Measurements from ENCODE around the gene ILDR1. TPM values are rescaled to one million over a fixed set of nuclear protein-coding genes. Genes with fewer than 3 reads are reported as not detected.

The ILDR1 gene
- total RNA-seq, 2 experiments from 2014 or later, result 3.8 to 4.5 TPM

GRCh38 chr3:121979246-121979645, 42.8 kb downstream of the ILDR1 start:
- no peak overlapping the region for H3K4me3 Mint-ChIP-seq
- no peak overlapping the region for H3K27ac Mint-ChIP-seq
- peaks cover 55% of the 10 kb centered on the region for H3K36me3 Mint-ChIP-seq
- H3K27me3 Mint-ChIP-seq, result peaks cover 3% of the 10 kb centered on the region
- peaks cover 27% of the 10 kb centered on the region for H3K4me1 Mint-ChIP-seq
- peaks cover 12% of the 10 kb centered on the region for H3K9me3 Mint-ChIP-seq (ENCODE audit: low read depth)
- DNase-seq, result no peak
- CTCF ChIA-PET, result interaction anchor here (1.0 to 1.4 kb wide), 3 partner anchors 11 to 280 kb away, joined by 3 to 6 read pairs (median 3); no protein-coding TSS in a partner anchor
- ATAC-seq, result no peak

- H3K4me3 Mint-ChIP-seq, result no peak overlapping the region
- H3K27ac Mint-ChIP-seq, result no peak overlapping the region
- peaks cover 3% of the 10 kb centered on the region for H3K27me3 Mint-ChIP-seq
- CTCF ChIA-PET, result no interaction called here
- DNase-seq, result no peak
- H3K36me3 Mint-ChIP-seq, result peaks cover 42% of the 10 kb centered on the region
- ATAC-seq, result no peak
- H3K4me1 Mint-ChIP-seq, result peaks cover 26% of the 10 kb centered on the region
- H3K9me3 Mint-ChIP-seq (ENCODE audit: low read depth), result peaks cover 9% of the 10 kb centered on the region
These were observed 45.3 kb downstream of the ILDR1 start for GRCh38 chr3:121976727-121977126.

GRCh38 chr3:121975702-121976302, 46.2 kb downstream of the ILDR1 start:
- Mint-ChIP-seq H3K36me3 (peaks cover 40% of the 10 kb centered on the region), H3K4me3 (no peak overlapping the region), H3K27me3 (no peaks in the 10 kb centered on the region), H3K4me1 (peaks cover 18% of the 10 kb centered on the region), H3K9me3 (ENCODE audit: low read depth) (peaks cover 9% of the 10 kb centered on the region), H3K27ac (no peak overlapping the region)
- CTCF ChIA-PET, result interaction anchor here (0.9 kb wide), 1 partner anchor 283 kb away, joined by 4 read pairs; no protein-coding TSS in a partner anchor
- ATAC-seq (no peak), DNase-seq (no peak)

DNA sequence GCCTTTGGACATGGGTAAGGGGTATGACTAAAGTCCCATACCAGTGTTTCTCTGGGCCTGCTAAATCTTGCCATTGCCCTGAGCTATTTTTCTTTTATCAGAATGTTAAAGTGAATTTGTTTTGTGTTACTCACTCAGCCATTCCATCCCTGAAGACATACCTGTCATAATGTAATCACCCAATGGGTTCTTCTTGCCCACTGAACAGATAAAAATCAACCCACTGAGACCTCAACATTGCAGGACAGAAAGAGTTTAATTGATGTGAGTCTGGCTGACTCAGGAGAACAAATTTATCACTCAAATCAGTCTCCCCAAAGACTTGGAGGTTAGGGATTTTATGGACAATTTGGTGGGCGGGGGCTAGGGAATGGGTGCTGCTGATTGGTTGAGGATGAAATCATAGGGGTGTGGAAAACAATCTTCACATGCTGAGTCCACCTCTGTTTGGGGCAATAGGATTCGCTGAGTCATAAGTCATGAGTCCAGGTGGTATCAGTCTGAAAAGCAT, 47.4 kb downstream of the ILDR1 start:
- no peak overlapping the region for H3K4me3 Mint-ChIP-seq
- no peak overlapping the region for H3K27ac Mint-ChIP-seq
- H3K27me3 Mint-ChIP-seq, result no peaks in the 10 kb centered on the region
- ATAC-seq, result no peak
- DNase-seq, result no peak
- CTCF ChIA-PET, result interaction anchor here (1.0 kb wide), 1 partner anchor 10 kb away, joined by 3 read pairs; no protein-coding TSS in a partner anchor
- peaks cover 40% of the 10 kb centered on the region for H3K36me3 Mint-ChIP-seq
- peaks cover 9% of the 10 kb centered on the region for H3K9me3 Mint-ChIP-seq (ENCODE audit: low read depth)
- peaks cover 19% of the 10 kb centered on the region for H3K4me1 Mint-ChIP-seq

- CTCF ChIA-PET, result no interaction called here
- no peak overlapping the region for H3K27ac Mint-ChIP-seq
- H3K4me3 Mint-ChIP-seq, result no peak overlapping the region
- H3K27me3 Mint-ChIP-seq, result peaks cover 22% of the 10 kb centered on the region
- ATAC-seq (no peak), DNase-seq (no peak)
- H3K9me3 Mint-ChIP-seq (ENCODE audit: low read depth), result peaks cover 17% of the 10 kb centered on the region
- peaks cover 13% of the 10 kb centered on the region for H3K4me1 Mint-ChIP-seq
- peaks cover 35% of the 10 kb centered on the region for H3K36me3 Mint-ChIP-seq
These were observed 52.0 kb downstream of the ILDR1 start for GRCh38 chr3:121970047-121970446.

- no peak for DNase-seq
- H3K36me3 Mint-ChIP-seq, result peaks cover 34% of the 10 kb centered on the region
- peaks cover 25% of the 10 kb centered on the region for H3K27me3 Mint-ChIP-seq
- H3K27ac Mint-ChIP-seq, result no peak overlapping the region
- no peak overlapping the region for H3K4me3 Mint-ChIP-seq
- CTCF ChIA-PET, result no interaction called here
- peaks cover 20% of the 10 kb centered on the region for H3K9me3 Mint-ChIP-seq (ENCODE audit: low read depth)
- no peak for ATAC-seq
- peaks cover 13% of the 10 kb centered on the region for H3K4me1 Mint-ChIP-seq
These were observed 52.4 kb downstream of the ILDR1 start for GRCh38 chr3:121969631-121970030.

DNA sequence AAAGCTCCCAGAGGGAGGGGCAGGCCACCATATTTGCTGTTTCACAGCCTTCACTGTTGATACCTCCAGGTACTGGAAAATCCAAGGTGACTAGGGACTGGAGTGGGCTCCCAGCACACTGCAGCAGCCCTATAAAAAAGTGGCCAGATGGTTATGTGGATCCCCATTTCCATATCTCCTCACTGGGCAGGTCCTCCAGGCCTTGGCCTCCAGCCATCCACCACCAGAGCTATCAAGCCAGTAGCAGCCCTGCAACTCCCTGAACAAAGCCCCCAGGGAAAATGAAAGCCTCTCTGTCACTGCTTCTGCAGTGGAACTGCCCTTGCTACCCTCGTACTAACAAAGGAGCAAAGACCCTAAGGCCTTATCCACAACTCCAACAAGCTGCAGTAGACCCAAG, 58.4 kb downstream of the ILDR1 start:
- no peak for DNase-seq
- CTCF ChIA-PET, result no interaction called here
- H3K36me3 Mint-ChIP-seq, result peaks cover 29% of the 10 kb centered on the region
- peaks cover 16% of the 10 kb centered on the region for H3K9me3 Mint-ChIP-seq (ENCODE audit: low read depth)
- peaks cover 39% of the 10 kb centered on the region for H3K27me3 Mint-ChIP-seq
- H3K4me3 Mint-ChIP-seq, result no peak overlapping the region
- H3K4me1 Mint-ChIP-seq, result no peaks in the 10 kb centered on the region
- no peak for ATAC-seq
- no peak overlapping the region for H3K27ac Mint-ChIP-seq

DNA sequence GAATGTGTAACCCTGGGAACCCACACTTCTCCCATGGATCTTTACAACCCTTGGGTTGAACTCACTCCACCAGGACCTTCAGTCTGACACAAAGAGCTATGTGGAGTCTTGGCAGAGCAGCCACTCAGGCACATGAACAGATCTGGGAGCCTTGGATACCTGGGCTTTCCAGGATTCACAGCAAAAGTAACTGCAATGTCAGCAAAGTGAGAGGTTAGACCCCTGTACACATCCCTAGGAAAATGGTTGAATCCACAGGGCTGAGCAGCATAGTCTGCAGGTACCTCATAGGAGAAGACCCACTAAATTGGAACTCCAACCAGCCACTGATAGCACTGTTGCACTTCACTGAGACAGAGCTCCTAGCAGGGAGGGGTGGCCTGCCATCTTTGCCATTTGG, 59.6 kb downstream of the ILDR1 start:
- no peak overlapping the region for H3K4me3 Mint-ChIP-seq
- peaks cover 36% of the 10 kb centered on the region for H3K36me3 Mint-ChIP-seq
- CTCF ChIA-PET, result no interaction called here
- DNase-seq (no peak), ATAC-seq (no peak)
- peaks cover 38% of the 10 kb centered on the region for H3K27me3 Mint-ChIP-seq
- peaks cover 16% of the 10 kb centered on the region for H3K9me3 Mint-ChIP-seq (ENCODE audit: low read depth)
- H3K4me1 Mint-ChIP-seq, result no peaks in the 10 kb centered on the region
- no peak overlapping the region for H3K27ac Mint-ChIP-seq

- ATAC-seq (no peak), DNase-seq (no peak)
- no peak overlapping the region for H3K27ac Mint-ChIP-seq
- H3K9me3 Mint-ChIP-seq (ENCODE audit: low read depth), result peaks cover 12% of the 10 kb centered on the region
- peaks cover 31% of the 10 kb centered on the region for H3K27me3 Mint-ChIP-seq
- no peaks in the 10 kb centered on the region for H3K4me1 Mint-ChIP-seq
- CTCF ChIA-PET, result no interaction called here
- no peak overlapping the region for H3K4me3 Mint-ChIP-seq
- peaks cover 34% of the 10 kb centered on the region for H3K36me3 Mint-ChIP-seq
These were observed 60.8 kb downstream of the ILDR1 start for GRCh38 chr3:121961283-121961682.

DNA sequence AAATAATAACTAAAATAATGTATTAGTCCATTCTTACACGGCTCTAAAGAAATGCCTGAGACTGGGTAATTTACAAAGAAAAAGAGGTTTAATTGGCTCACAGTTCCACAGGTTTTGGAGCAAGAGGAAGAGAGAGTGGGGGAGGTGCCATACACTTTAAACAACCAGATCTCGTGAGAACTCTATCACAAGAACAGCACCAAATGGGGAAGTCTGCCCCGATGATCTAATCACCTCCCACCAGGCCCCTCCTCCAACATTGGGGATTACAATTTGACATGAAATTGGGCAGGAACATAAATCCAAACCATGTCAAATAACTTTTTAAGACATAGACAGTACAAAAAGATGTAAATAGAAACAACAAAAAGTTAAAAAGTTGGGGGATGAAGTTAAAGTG, 63.2 kb downstream of the ILDR1 start:
- Mint-ChIP-seq H3K27me3 (peaks cover 13% of the 10 kb centered on the region), H3K4me3 (no peak overlapping the region), H3K27ac (no peak overlapping the region), H3K36me3 (peaks cover 32% of the 10 kb centered on the region), H3K9me3 (ENCODE audit: low read depth) (peaks cover 3% of the 10 kb centered on the region), H3K4me1 (no peaks in the 10 kb centered on the region)
- DNase-seq, result no peak
- CTCF ChIA-PET, result no interaction called here
- ATAC-seq, result no peak

GRCh38 chr3:121957674-121958415, 64.2 kb downstream of the ILDR1 start:
- H3K27ac Mint-ChIP-seq, result no peak overlapping the region
- no peak overlapping the region for H3K4me3 Mint-ChIP-seq
- peaks cover 13% of the 10 kb centered on the region for H3K27me3 Mint-ChIP-seq
- ATAC-seq (no peak), DNase-seq (no peak)
- H3K4me1 Mint-ChIP-seq, result no peaks in the 10 kb centered on the region
- H3K36me3 Mint-ChIP-seq, result peaks cover 32% of the 10 kb centered on the region
- peaks cover 3% of the 10 kb centered on the region for H3K9me3 Mint-ChIP-seq (ENCODE audit: low read depth)
- CTCF ChIA-PET, result no interaction called here

GRCh38 chr3:121956363-121956762, 65.7 kb downstream of the ILDR1 start:
- H3K4me3 Mint-ChIP-seq, result no peak overlapping the region
- no peak for ATAC-seq
- CTCF ChIA-PET, result no interaction called here
- H3K9me3 Mint-ChIP-seq (ENCODE audit: low read depth), result peaks cover 11% of the 10 kb centered on the region
- DNase-seq, result no peak
- no peak overlapping the region for H3K27ac Mint-ChIP-seq
- no peaks in the 10 kb centered on the region for H3K4me1 Mint-ChIP-seq
- H3K27me3 Mint-ChIP-seq, result peaks cover 13% of the 10 kb centered on the region
- peaks cover 40% of the 10 kb centered on the region for H3K36me3 Mint-ChIP-seq

DNA sequence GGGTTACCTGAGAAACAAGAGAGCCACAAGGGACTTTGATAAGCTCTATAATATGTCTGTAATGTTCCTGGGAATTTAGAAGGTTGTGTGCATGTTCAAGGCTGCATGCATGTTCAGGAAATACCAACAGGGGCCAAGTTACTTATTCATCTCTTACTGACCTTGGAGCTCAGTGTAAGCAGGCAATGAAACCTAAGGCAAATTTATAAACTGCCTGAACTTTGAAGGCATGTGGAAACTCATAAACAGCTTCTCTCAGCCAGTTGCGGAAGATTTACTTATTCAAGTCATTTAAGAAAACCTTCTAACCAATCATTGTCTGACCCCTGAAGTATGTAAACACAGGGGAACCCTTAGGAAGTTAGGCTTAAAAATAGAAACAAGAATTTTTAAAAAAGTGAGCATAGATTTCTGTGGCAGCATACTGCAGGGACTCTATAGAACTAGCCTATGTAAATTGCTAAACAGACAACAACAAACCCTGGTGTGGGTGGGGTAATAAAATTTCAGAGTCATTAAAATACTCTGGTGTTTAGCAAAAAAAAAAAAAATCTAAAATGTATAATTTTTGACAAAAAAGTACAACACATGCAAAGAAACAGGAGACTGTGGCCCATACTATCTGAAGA, 70.6 kb downstream of the ILDR1 start:
- Mint-ChIP-seq H3K27ac (no peak overlapping the region), H3K9me3 (ENCODE audit: low read depth) (peaks cover 8% of the 10 kb centered on the region), H3K4me1 (no peaks in the 10 kb centered on the region), H3K27me3 (no peaks in the 10 kb centered on the region), H3K36me3 (peaks cover 31% of the 10 kb centered on the region), H3K4me3 (no peak overlapping the region)
- DNase-seq, result no peak
- ATAC-seq, result no peak
- CTCF ChIA-PET, result no interaction called here
